Hypothalamus (tissue), 51 donors: ENCODE data around the gene NR4A1.

Source experiments
- DNase-seq, 51 donors: peaks; one replicate each; lab custom pipeline; 2025; lab: John Stamatoyannopoulos, UW

The NR4A1 gene

DNA sequence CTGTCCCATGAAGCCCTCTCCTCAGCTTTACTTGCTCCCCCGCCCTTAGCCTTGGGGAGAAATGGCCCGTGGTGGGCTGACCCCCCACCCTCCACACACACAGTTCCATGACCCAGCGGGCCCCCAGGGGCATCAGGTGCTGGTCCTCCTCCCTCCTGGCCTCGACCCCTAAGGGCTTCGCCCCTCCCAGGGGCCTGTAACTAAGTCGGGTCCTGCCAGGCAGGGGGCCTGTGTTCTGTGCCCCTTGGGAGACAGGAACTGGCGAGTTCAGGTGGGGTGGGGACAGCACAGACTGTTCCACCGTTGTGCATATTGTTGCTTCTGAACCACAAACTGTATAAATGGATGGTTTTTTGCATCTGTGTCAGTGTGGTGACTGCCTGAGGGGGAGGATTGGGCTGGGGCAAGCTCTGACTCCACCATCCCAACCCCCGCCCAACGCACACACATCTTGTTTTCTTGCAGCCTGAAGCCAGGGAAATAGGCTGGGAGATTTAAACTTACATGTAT is 35.7 kb upstream of the NR4A1 start:
- peak in 1 of 51 donors; percentile 45 for DNase-seq

DNA sequence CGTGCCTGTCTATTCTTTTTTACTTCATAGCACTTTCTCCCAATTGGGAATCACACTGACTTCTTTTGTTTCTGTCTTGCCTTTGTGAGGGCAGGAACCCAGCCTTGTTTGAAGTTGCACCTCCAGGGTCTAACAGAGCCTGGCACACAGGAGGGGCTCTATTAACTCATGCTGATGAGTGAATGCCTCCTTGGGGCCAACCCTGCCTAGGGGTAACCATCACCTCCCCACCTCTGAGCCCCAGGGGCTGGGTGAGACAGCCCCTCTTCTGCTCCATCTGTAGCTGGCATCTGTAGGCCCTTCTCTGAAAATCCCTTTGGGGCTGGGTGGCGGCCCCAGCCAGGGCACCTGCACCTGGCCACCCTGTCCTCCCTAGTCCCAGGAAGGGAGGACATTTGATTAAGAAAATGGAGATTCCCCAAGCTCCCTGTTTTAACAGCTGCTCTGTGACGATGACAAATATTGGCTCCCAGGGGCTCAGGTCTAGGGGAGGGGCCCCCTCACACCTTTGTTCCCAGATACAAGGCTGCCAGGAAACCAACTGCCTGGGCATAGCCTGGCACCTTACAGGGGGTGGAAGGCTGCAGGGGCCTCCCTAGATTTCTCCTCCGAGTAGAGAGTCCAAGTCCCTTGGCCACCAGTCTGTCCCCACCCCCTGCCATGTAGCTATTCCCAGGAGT is 32.7 kb upstream of the NR4A1 start:
- DNase-seq = no peak

DNA sequence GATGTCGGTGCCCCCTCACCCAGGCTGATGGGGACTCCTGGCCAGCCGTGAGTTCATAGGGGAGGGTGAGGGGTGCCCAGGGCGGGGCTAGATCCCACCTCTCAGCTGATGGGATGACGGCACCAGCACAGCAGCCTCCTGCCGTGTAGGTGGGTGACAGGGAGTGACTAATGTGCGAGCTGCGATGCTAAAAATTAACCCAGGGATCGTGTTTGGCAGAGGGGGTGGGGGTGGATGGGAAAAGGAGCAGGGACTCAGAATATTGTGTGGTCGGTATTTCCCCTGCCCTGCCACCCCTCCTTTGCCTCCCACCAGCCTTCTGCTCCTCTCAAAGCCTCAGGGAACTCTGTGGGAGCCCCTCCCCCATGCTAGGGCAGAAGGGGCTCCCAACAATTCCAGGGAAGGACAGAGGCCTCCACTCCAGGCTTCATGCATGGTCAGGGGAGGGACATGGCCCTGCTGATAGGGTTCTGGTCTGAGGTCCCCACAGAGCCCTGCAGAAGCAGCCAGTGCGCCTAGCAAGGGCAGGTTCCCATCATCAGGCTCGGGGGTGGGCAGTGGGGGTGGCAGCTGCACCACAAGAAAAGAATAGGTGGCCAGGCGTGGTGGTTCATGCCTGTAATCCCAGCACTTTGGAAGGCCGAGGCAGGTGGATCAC is 32.0 kb upstream of the NR4A1 start:
- peak in 5 of 51 donors; percentile 20 to 55 (median 35) for DNase-seq

DNA sequence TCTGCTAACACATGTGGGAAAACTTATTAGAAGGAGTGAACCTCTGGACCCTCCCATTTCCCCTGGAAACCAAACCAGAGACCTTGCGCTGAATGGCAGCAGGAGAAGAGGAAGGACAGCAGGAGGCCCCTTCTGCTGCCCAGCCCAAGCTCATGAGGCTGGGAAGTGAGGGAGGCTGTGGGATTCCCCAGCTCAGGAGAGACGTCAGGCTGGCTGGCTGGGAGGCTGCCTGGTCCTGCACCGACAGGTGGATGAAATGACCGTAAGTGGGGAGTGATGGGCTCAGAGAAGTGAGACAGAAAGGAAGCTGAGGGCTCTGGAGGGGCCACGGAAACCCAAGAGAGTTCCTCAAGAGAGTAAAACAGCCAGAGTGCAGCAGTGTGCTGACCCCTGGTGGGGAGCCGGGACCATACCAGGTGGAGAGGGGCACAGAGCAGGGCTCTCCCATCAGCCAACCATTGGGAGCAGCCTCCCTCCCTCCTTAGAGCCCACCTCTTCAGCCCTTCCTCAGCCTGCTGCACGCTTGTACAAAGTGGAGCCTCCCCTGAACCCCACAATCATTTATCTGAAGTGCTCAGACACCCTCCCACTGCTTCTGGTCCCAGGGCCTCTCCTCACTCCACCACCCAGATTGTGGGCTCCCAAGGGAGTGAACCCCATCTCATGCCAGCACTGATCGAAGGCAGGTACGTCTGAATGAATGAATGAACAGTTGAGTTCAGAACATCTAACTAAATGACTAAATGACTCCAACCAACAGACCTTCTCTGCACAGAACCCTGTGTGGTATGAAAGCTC is 30.5 kb upstream of the NR4A1 start:
- DNase-seq = peak in 16 of 51 donors; percentile 12 to 65 (median 36)

DNA sequence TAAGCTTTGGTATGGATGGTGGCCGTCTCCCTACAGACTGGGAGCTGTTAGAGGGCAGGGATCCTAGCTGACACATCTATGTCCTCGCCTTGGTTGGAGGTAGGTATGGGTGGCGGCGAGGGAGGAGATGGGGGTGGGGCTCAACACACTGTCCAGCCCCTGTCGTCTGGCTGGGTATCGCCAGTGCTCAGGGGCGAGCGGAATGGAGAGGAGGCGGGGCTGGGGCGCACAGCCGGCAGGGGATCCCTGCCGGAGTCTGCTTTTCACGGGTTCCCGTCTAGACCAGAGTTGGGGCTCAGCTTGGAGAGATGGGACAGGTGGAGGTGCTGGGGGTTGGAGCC is 28.4 kb upstream of the NR4A1 start:
- peak in 4 of 51 donors; percentile 25 to 44 (median 37) for DNase-seq

DNA sequence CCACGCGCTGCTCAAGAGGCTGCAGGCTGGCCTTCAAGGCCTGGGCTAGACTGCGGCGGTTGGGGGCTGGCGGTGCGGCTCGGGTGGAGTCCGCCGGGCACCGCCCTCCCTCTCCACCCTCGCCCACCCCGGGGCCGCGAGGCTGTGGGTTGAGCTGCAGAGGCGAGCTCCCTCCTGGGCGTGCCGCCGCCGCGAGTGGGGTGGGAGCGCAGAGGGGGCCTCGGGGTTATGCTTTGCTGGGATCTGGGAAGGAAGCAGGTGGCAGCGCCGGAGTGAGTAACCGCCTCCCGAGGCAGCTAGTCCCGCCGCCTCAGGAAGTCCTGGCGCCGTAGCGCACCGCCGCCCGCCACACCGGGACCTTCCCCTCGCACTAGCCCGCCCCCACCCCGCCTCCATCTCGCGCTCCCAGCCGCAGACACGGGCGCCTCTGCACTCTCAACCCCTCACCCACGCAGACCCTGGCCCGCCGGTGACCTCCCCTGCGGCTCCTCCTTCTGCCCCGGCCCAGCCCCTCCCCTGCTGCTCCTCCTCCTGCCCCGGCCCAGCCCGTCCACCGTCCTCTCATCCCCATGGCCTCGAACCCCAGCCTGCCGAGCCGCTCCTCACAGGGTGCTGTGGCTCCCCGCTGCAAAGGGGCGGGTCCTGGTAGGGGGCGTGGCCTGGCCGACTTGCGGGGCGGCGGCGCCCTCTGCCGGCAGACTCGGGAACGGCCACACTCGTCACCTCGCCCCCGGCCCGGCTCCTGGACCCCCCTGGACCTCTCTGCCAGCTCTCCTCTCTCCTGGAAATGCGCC is 27.9 kb upstream of the NR4A1 start:
- DNase-seq = peak in 50 of 51 donors; percentile 17 to 87 (median 64)

DNA sequence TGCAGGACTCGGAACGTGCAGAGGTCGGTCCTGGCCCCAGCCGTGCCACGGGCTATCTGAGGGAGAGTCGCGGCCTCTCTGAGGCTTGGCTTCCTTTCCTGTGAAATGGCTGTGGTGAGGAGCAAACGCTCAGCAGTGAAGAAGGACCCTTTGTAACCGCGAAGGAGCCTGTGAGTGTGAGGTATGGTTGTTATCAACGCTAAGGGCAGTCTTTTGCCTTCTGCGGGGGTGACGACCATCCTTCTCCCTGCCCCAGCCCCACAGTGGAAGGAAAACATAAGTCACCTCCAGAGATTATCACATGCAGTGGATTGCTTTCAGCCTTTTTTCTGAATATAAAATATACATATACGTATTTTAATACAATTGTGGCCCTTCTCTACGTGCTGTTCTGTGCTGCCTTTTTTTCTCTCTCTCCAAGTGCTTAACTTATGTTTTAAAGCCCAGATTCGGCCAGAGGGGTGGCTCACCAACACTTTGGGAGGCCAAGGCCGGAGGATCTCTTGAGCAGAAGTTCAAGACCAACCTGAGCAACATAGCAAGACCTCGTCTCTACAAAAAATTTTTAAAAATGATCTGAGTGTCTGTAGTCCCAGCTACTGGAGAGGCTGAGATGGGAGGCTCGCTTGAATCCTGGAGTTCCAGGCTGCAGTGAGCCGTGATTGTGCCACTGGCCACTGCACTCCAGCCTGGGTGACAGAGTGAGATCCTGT is 27.1 kb upstream of the NR4A1 start:
- peak in 2 of 51 donors; percentile 56 to 78 for DNase-seq

DNA sequence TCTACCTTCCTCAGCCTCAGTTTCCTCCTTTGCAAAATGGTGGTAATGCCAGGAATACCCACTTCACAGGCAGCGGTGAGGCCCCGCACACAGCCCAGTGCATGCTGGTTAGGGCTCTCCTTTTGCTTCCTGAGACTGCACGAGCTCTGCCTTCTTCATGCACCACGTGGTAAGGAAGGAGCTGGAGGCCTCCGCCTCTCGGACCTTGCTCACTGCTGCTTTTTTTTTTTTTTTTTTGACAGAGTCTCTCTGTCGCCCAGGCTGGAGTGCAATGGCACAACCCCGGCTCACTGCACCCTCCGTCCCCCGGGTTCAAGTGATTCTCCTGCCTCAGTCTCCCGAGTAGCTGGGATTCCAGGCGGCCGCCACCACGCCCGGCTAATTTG is 26.4 kb upstream of the NR4A1 start:
- DNase-seq = peak in 7 of 51 donors; percentile 10 to 39 (median 14)

DNA sequence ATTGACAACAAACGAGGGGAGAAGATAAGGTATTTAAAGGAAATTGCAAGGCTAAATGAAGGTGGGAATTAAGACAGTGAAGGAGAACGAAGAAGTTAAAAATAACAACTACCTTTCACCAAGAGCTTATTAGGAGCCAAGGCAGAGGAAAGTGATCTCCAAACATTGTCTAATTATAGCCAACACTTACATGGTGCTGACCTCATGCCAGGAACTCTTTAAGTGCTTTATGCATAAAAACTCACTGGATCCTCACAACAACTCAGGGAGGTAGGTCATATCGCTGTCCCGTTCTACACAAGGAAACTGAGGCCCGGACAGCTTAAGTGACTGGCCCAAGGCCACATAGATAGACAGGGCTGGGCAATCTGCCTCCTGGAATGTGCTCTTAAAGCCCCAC is 25.0 kb upstream of the NR4A1 start:
- no peak for DNase-seq

DNA sequence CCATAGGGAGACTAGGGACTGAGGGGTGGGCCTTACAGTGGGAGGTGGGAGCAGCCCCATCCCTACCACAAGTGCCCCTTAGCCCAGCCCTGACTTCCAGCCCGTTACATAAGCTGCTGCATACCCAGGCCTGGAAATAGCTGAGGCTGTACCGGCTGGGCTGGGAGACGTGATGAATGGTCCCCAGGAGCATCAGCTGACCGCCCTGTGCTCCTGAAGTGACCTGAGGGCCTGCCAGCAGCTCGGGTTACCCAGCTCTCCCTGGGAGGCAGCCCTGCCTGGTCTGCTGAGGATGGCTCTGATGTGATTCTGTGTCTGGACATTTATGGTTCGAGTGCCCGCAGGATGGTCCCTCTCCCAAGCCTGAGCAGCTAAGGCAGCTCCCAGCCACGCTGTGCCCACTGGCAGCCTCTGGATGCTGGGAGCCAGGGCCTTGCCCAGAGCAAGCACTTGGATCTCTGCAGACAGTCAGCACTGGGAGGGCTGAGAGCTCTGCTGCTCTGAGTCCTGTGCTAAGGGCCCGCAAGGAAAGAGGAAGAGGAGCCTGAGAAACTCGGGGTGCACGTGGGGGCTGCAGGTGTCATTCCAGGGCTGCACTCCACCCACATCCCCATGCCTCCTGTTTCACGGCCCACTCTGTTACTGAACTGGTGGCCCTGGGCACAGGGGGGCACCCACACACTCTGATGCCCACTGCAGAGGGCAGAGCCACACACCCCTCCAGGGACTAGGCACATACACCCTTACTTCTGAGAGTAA is 24.0 kb upstream of the NR4A1 start:
- DNase-seq = no peak

DNA sequence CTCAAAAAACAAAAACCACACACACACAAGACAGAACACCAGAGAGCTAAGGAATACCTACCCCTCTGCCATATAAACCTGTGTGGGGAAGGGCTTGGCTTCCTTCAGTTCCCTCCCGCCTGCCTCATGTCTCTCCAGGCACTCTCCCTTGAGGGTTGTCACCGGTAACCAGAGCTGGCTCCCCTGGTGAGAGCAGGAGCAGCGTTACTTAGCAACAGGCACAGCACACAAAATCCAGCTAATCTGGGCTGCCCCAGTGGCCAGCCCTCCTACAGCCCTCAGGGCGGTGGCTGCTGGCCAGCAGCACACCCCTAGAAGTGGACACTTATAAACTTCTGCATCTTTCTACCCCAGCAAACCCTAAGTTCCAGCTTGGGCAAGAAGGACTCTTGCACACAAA is 21.6 kb upstream of the NR4A1 start:
- peak in 28 of 51 donors; percentile 17 to 76 (median 39) for DNase-seq

DNA sequence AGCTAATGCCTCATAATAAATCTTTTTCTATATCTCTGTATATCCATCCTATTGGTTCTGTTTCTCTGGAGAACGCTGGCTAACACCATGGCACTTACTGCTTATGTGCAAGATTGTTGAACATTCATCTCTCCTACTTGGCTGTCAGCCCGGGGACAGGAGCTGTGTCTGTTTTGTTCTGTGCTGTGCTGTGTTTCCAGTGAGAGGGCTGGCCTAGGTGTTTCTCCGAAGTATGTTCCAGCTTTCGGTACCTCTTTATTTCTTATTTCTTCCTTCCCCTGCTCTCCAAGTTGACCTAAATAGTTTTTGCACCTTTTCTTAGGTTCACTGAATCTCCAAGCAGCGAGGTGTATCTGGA is 18.8 kb upstream of the NR4A1 start:
- DNase-seq = peak in 30 of 51 donors; percentile 16 to 91 (median 42)

DNA sequence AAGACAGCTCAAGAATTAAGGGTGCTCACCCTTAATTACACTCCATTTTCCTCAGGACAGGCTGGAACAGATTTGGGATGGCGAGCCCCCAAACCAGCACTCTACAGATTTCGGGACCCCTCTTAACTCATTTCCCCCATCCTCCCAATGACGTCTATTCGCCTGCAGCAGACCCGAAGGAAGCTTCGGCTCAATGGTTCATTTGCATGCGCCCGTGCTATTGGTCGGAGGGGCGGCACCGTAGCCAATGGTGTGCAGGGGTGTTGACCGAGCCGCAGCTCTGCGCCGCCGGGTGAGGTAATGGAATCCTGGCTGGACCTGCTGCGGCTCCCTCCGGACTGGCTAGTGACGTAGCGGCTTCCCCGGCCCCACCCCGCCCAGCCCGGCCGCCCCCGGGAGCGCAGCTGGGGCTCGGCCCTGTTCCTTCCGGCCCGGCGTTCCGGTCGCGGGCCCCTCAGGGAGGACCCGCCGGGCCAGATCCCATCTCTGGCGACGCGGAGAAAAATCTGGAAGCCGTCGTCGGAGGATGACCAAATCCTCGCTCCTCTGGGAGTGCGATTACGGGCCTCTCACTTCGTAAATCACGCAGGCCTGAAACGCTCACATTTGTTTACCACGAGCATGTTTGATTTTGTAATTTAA is 18.3 kb upstream of the NR4A1 start:
- peak; percentile 62 to 99 (median 96) for DNase-seq

DNA sequence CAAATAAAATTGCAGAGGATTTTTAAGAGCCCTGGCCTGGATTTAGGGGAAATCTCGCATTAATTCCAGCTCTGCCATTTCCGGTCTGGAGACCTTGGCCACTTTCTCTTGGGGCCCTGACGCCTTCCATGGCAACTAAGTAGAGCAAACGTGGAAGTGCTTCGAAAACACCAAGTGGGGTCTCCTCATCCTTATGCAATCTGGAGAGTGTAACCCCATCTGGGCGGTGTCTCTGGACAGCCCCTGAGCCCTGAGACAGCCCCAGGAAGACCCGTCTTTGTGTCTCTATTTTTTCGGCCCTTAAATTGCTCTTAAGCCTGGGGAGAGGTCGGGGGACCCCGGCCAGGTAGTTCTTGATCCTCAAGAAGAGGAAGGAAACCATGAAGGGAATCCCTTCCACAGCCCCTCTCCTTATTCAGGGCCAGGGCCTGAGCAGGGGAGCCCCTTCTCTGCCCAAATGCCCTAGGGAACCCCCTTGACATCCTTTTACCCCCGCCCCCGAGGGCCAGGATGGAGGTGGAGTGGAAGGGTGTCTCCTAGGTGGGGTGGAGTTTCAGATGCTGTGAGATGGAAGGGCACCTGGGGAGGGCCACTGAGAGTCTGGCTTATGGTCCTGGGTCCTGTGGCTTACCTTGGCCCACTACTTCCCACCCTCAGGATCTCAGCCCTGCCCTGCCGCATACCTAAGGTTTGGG is 17.6 kb upstream of the NR4A1 start:
- no peak for DNase-seq

DNA sequence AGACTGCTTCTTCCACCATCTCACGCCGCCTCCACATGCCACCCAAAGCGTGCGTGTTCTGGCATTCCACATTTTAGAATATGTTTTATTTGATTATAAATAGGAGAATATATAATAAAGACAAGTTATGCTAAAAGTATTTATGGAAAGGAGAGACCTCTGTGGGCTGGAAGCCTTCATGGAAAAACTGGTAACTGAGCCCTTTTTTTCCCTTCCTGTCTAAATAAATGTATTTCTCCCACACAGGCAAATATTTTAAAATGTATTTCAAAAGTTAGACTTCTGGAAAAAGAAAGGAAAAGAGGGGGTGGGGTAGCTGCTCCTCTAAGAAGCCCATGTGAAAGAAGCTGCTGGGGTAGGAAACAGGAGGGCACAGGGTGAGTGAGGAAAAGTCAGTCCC is 16.1 kb upstream of the NR4A1 start:
- DNase-seq = no peak

DNA sequence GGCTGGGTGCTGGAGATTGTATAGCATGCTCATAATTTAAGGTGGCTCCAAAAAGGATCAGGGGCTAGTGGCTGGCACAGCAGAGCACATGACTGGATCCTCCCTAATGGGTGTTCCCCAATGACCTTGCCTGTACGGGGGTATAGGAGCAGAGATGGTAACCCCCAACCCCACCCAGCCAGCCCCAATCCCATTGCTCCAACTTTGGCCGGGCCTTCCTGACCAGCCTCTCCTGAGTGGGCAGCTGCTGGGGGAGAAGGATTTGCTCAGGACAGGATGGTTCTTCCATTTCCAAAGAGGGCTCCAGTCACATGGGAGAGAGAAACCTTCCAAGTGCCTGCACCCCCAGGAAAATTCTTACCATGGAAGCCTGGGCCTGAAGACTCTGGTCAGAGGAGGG is 15.3 kb upstream of the NR4A1 start:
- DNase-seq = no peak

DNA sequence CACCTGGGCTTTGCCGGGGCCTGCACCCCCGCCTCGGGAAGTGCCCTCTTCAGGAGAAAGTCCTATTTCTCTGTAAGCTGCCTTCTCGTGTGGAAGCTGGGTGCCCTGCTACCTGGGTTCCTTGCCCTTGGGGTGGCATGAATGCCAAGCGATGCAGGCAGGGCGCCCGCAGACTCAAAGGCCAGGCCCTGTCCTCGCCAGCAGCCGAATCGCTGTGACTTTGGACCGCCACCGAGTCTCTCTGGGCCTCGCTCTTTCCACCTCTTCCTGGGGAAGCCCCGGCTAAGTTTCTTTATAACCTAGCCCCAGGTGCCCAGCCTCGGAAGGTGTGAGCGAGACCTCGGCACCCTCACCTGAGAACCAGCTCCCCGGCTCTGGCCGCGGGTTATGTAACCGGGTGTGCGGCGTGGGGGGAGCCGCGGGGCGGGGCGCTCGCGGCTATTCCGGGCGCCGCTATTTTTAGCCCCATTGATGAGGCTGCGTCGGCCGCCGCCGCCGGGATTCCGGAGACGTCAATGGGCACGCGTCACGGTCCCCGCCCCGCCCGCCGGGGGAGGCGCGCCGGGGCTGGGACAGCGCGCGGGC is 14.6 kb upstream of the NR4A1 start:
- peak in 46 of 51 donors; percentile 25 to 91 (median 74) for DNase-seq
